H4 (cell line): ENCODE data around the gene RALGAPA2. TPM values are rescaled to one million over a fixed set of nuclear protein-coding genes. Genes with fewer than 3 reads are reported as not detected.

ENCODE experiments used
- DNase-seq: peaks from one replicate; pipeline ENCODE4 v3.0.0-alpha.2; 2015; ENCODE audit warnings: low spot score
- total RNA-seq: library from RNA; depleted of rRNA; stranded (reverse); fragments of >200 nt; shearing (Covaris generic); gene quantifications from 2 replicates; pipeline ENCODE4 v1.2.3, GENCODE V29; 2014; rRNA removed

Gene RALGAPA2
- total RNA-seq = 2.4 and 4.5 TPM in 2 replicates

GRCh38 chr20:20712474-20713243 is at the start of gene RALGAPA2:
RALGAPA2 (minus strand) TSS chr20:20712644; CDS start chr20:20712480, 164 bp downstream.
- peak; percentile 98 for DNase-seq

GRCh38 chr20:20761301-20761700 is 48.9 kb upstream of the RALGAPA2 start:
- no peak for DNase-seq

GRCh38 chr20:20759132-20759531 is 46.7 kb upstream of the RALGAPA2 start:
- peak; percentile 34 for DNase-seq

GRCh38 chr20:20755674-20756319 is 43.4 kb upstream of the RALGAPA2 start:
- no peak for DNase-seq

GRCh38 chr20:20755231-20755630 is 42.8 kb upstream of the RALGAPA2 start:
- DNase-seq = no peak

- DNase-seq = no peak
Measured at GRCh38 chr20:20754714-20755113, 42.3 kb upstream of the RALGAPA2 start.

GRCh38 chr20:20752712-20753111 is 40.3 kb upstream of the RALGAPA2 start:
- DNase-seq = peak; percentile 26

- no peak for DNase-seq
Measured at GRCh38 chr20:20747298-20747697, 34.9 kb upstream of the RALGAPA2 start.

- DNase-seq = no peak
Measured at GRCh38 chr20:20744170-20744725, 31.8 kb upstream of the RALGAPA2 start.

- DNase-seq = no peak
Measured at GRCh38 chr20:20743511-20744169, 31.2 kb upstream of the RALGAPA2 start.

GRCh38 chr20:20741087-20742045 is 28.9 kb upstream of the RALGAPA2 start:
- no peak for DNase-seq

- peak; percentile 60 for DNase-seq
Measured at GRCh38 chr20:20740541-20740940, 28.1 kb upstream of the RALGAPA2 start.

- DNase-seq = no peak
Measured at GRCh38 chr20:20737158-20737557, 24.7 kb upstream of the RALGAPA2 start.

GRCh38 chr20:20736303-20736702 is 23.9 kb upstream of the RALGAPA2 start:
- no peak for DNase-seq

GRCh38 chr20:20734475-20734948 is 22.1 kb upstream of the RALGAPA2 start:
- DNase-seq = no peak

GRCh38 chr20:20733943-20734342 is 21.5 kb upstream of the RALGAPA2 start:
- no peak for DNase-seq

- no peak for DNase-seq
Measured at GRCh38 chr20:20732641-20733040, 20.2 kb upstream of the RALGAPA2 start.

- peak; percentile 56 for DNase-seq
Measured at GRCh38 chr20:20731945-20732296, 19.5 kb upstream of the RALGAPA2 start.

- peak; percentile 35 for DNase-seq
Measured at GRCh38 chr20:20731000-20731944, 18.8 kb upstream of the RALGAPA2 start.

- DNase-seq = no peak
Measured at GRCh38 chr20:20729563-20729962, 17.1 kb upstream of the RALGAPA2 start.
